Measurements from ENCODE around the gene AATF.

Gene AATF

DNA sequence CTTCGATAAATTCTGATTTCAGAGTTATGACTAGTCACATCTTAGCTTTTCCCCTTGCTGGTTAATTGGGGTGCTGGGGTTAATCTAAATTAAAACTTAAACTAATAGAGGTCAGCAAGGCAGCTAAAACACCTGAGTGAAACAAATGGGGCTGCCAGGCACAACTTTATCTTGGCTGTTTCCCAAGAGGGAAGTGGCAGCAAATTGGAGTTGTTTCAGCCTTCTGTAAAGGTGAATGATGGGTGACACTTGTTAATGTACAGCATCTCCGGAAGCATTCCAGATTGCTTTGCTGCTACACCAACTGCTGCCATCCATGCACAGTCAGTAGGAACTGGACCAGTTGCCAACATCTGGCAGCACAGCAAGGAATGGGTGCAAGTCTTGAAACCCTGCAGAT lies 43.9 kb downstream of the AATF start:
- H3K27ac ChIP-seq: no peak overlapping the region
- TF ChIP-seq, protein P1, sequence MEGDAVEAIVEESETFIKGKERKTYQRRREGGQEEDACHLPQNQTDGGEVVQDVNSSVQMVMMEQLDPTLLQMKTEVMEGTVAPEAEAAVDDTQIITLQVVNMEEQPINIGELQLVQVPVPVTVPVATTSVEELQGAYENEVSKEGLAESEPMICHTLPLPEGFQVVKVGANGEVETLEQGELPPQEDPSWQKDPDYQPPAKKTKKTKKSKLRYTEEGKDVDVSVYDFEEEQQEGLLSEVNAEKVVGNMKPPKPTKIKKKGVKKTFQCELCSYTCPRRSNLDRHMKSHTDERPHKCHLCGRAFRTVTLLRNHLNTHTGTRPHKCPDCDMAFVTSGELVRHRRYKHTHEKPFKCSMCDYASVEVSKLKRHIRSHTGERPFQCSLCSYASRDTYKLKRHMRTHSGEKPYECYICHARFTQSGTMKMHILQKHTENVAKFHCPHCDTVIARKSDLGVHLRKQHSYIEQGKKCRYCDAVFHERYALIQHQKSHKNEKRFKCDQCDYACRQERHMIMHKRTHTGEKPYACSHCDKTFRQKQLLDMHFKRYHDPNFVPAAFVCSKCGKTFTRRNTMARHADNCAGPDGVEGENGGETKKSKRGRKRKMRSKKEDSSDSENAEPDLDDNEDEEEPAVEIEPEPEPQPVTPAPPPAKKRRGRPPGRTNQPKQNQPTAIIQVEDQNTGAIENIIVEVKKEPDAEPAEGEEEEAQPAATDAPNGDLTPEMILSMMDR (conservative IDR thresholded peaks at IDR 0.05): no peak
- TF ChIP-seq ZFX (IDR thresholded peaks at IDR 0.05): no peak

- no peak overlapping the region for H3K27ac ChIP-seq
These were observed 44.5 kb downstream of the AATF start for GRCh38 chr17:36993227-36993626.

GRCh38 chr17:36994438-36994837 lies 45.7 kb downstream of the AATF start:
- TF ChIP-seq, protein P1 (conservative IDR thresholded peaks at IDR 0.05): no peak
- TF ChIP-seq ZFX (IDR thresholded peaks at IDR 0.05): no peak
- no peak overlapping the region for H3K27ac ChIP-seq

More at GRCh38 chr17:36993227-36993626, 44.5 kb downstream of the AATF start:
- TF ChIP-seq, protein P1 (conservative IDR thresholded peaks at IDR 0.05): no peak
- no peak for TF ChIP-seq ZFX (IDR thresholded peaks at IDR 0.05)

DNA sequence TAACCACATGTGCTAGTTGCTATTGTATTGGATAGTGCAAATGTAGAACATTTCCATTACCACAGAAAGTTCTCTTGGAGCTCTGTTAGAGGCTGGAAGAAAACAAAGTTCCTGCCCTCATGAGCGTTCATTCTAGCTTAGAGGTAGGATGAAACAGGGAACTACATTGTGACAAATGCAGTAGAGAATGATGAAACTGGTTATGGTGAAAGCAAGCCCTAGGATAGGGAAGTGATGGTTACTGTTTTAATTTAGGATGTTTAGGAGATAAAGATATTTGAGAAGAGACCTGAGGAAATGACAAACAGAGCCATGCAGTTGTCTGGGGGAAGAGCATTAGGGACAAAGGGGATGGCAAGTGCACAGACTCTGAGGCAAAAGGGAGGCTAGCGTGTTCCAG lies 50.7 kb downstream of the AATF start:
- TF ChIP-seq ZFX (IDR thresholded peaks at IDR 0.05): no peak
- TF ChIP-seq, protein P1 (conservative IDR thresholded peaks at IDR 0.05): no peak
- H3K27ac ChIP-seq: no peak overlapping the region

GRCh38 chr17:37016780-37017179 lies 68.0 kb downstream of the AATF start:
- TF ChIP-seq, protein P1 (conservative IDR thresholded peaks at IDR 0.05): no peak
- TF ChIP-seq ZFX (IDR thresholded peaks at IDR 0.05): no peak
- no peak overlapping the region for H3K27ac ChIP-seq

DNA sequence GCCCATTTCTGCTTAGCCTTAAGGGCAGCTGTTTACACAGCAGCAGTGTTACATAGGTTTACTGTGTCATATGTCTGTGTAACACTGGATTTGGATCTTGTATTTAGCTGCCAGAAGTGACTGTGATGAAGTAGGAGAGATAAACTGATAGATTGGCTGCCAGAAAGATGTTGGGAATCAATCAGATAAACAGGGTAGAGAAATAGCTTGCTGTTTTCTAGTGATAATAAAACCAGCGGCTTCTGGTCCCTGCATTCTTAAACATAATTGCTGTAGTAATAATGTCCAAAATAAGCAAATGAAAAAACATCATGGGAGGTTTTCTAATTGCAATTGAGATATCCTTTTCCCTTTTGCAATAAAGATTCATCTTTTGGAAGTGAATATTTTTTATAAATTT lies 68.7 kb downstream of the AATF start:
- no peak overlapping the region for H3K27ac ChIP-seq
- TF ChIP-seq, protein P1 (conservative IDR thresholded peaks at IDR 0.05): no peak
- TF ChIP-seq ZFX (IDR thresholded peaks at IDR 0.05): no peak

- no peak overlapping the region for H3K27ac ChIP-seq
- TF ChIP-seq, protein P1 (conservative IDR thresholded peaks at IDR 0.05): no peak
- no peak for TF ChIP-seq ZFX (IDR thresholded peaks at IDR 0.05)
These were observed 70.5 kb downstream of the AATF start for GRCh38 chr17:37019117-37019740.

Measured in C4-2B (cell line).